ENCODE results near the gene LRRC42. TPM values are rescaled to one million over a fixed set of nuclear protein-coding genes. Genes with fewer than 3 reads are reported as not detected.

The LRRC42 gene
- total and polyA plus RNA-seq, 12 donors: 15.2 to 43.4 (median 31.6) TPM

DNA sequence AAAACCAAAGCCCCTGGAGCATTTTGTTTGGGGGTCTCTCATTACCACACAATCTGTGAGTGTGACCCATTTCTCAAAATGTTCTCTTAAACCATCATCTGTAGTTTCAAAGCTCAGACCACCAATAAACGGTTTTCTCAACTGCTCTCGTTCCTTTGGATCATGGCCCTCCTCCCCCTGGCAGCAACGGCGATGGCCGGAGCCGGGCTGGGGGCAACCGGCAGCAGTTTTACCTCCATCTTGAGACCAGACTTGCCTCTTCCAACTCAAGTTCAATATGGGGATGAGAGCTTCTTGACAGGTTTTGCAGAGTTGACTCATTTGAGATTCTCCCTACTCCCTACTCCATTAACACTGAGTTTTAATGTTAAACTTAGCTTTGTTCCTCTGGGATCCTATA is 29.7 kb downstream of the LRRC42 start:
- WGBS, 4 donors: 94 to 96% (median 95%) methylated on average over 7 of the region's 7 CpGs
- peaks cover 0 to 10% of the 10 kb centered on the region in 2 donors for H3K36me3 ChIP-seq (replicated peaks in 1 of 2)

DNA sequence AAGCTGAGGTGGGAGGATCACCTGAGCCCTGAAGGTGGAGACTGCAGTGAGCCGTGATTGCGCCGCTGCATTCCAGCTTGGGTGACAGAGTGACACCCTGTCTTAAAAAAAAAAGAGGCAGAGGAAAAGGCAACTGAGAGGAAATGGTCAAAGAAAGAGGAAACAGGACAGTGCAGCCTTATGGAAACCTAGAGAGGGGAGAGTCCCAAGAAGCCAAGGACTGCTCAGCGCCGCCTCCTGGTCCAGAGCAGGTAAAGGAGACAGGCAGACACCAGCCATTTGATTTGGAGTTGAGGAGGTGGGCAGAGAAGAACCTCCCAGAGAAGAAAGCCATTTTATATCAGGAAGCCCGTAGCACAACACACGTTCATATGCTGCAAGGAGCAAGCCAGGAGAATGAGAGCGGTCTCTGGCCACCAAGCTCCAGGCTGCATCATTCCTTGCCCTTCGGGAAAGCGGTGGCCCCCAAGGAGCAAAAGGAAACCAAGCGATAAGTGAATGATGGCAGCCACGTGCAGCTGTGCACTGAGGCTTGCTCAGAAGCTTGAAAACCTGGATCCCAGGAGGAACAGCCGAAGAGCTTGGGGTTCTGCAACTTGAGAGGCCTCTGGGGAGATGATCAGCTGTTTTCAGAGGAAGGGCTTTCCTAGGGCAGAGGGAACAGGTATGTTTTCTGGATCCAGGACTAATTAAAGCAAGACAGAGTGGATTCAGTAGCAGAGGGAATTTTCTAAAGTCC is 33.7 kb downstream of the LRRC42 start:
- H3K27ac ChIP-seq: no peak overlapping the region
- H3K27me3 ChIP-seq: no peaks in the 10 kb centered on the region
- H3K4me3 ChIP-seq: no peak overlapping the region
- WGBS, 4 donors: 79 to 89% (median 86%) methylated on average over 11 to 13 of the region's 13 CpGs
- H3K9me3 ChIP-seq (replicated peaks in 1 of 3): no peaks in the 10 kb centered on the region
- DNase-seq: no peak
- no peaks in the 10 kb centered on the region for H3K4me1 ChIP-seq (replicated peaks in 1 of 2)
- intact Hi-C loops (cut with DNase I): no loop called here
- H3K36me3 ChIP-seq (replicated peaks in 1 of 2): no peaks in the 10 kb centered on the region
- TF ChIP-seq, protein P1, sequence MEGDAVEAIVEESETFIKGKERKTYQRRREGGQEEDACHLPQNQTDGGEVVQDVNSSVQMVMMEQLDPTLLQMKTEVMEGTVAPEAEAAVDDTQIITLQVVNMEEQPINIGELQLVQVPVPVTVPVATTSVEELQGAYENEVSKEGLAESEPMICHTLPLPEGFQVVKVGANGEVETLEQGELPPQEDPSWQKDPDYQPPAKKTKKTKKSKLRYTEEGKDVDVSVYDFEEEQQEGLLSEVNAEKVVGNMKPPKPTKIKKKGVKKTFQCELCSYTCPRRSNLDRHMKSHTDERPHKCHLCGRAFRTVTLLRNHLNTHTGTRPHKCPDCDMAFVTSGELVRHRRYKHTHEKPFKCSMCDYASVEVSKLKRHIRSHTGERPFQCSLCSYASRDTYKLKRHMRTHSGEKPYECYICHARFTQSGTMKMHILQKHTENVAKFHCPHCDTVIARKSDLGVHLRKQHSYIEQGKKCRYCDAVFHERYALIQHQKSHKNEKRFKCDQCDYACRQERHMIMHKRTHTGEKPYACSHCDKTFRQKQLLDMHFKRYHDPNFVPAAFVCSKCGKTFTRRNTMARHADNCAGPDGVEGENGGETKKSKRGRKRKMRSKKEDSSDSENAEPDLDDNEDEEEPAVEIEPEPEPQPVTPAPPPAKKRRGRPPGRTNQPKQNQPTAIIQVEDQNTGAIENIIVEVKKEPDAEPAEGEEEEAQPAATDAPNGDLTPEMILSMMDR (IDR thresholded peaks at IDR 0.05): no peak
- no peak for TF ChIP-seq POLR2A (IDR thresholded peaks at IDR 0.05)

More for the DNA sequence above, 29.7 kb downstream of the LRRC42 start:
- no peaks in the 10 kb centered on the region for H3K9me3 ChIP-seq (replicated peaks in 1 of 3)
- H3K27me3 ChIP-seq: no peaks in the 10 kb centered on the region
- no peak for DNase-seq
- no peaks in the 10 kb centered on the region for H3K4me1 ChIP-seq (replicated peaks in 1 of 2)
- no peak overlapping the region for H3K27ac ChIP-seq
- intact Hi-C loops (cut with DNase I): no loop called here
- no peak for TF ChIP-seq POLR2A (IDR thresholded peaks at IDR 0.05)
- TF ChIP-seq, protein P1 (IDR thresholded peaks at IDR 0.05): no peak
- no peak overlapping the region for H3K4me3 ChIP-seq

DNA sequence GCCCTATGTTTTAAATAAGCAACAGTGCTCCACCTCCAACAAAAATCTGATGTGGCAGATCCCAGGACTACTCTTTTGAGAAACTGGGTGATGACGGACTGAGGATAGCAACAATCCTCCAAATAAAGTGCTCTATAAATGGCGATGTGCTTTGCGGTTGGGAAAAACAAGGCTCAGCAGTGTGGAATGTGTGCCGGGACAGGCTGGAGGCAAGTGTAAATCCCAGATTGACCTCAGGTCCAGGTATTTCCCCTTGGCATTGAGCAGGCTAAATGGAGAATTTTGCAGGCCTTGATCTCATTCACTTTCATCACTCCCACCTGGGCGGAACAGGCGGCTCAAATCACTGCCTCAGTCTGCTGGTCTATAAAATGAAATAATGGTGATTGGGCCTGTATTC is 35.1 kb downstream of the LRRC42 start:
- WGBS, 4 donors: 95 to 99% (median 98%) methylated on average over 6 of the region's 6 CpGs
- Histone ChIP-seq H3K4me1 (replicated peaks in 1 of 2) (no peaks in the 10 kb centered on the region), H3K27ac (no peak overlapping the region), H3K36me3 (replicated peaks in 1 of 2) (no peaks in the 10 kb centered on the region), H3K27me3 (no peaks in the 10 kb centered on the region), H3K9me3 (replicated peaks in 1 of 3) (no peaks in the 10 kb centered on the region), H3K4me3 (no peak overlapping the region)
- DNase-seq: no peak
- intact Hi-C loops (cut with DNase I): no loop called here
- TF ChIP-seq, protein P1 (IDR thresholded peaks at IDR 0.05): no peak
- TF ChIP-seq POLR2A (IDR thresholded peaks at IDR 0.05): no peak

DNA sequence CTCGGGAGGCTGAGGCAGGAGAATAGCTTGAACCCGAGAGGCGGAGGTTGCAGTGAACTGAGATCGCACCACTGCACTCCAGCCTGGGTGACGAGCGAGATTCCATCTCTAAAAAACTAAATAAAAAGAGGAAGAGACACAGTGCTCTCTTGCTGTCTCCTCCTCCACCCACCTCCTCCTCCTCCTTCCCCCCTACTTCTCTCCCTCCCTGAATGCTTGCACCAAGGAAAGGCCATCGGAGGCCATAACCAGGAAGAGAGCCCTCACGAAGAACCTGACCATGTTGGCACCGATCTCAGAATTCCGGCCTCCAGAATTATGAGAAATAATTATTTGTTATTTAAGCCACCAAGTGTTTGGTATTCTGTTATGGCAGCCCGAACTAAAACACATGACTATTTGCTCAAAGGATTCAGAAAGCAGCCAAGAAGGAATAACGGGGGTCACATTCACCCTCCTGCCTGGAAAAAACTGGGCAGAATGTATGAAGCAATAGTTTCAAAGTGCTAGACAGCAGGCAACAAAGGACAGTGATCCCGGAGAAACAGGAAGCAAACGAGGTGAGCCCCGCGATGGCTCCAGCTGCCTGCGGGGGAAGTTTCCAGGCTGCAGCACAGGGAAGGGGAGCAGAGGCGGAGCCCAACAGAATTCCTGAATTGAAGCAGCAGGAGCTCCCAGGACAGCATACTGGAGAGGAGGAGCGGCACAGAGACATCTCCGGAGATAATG is 36.0 kb downstream of the LRRC42 start:
- peak in 4 of 7 donors; percentile 16 to 55 (median 38) for DNase-seq
- WGBS, 4 donors: 46 to 53% (median 51%) methylated on average over 20 of the region's 20 CpGs
- peak overlapping the region in 1 of 4 donors; percentile 39 for H3K4me3 ChIP-seq
- H3K36me3 ChIP-seq (replicated peaks in 1 of 2): no peaks in the 10 kb centered on the region
- TF ChIP-seq, protein P1 (IDR thresholded peaks at IDR 0.05): no peak
- TF ChIP-seq POLR2A (IDR thresholded peaks at IDR 0.05): no peak
- H3K27me3 ChIP-seq: no peaks in the 10 kb centered on the region
- H3K27ac ChIP-seq: no peak overlapping the region
- no peaks in the 10 kb centered on the region for H3K4me1 ChIP-seq (replicated peaks in 1 of 2)
- intact Hi-C loops (cut with DNase I): no loop called here
- H3K9me3 ChIP-seq (replicated peaks in 1 of 3): no peaks in the 10 kb centered on the region
